Measurements from ENCODE around the gene UBR4.
A peak's percentile ranks its signal among the peaks of the same experiment; 100 is the strongest.
"Not testable (repeated sequence)": the region's sequence is repeated elsewhere in the genome, so short reads cannot be mapped to it uniquely, and the experiment has no call there.

UBR4 gene

GRCh38 chr1:19209990-19210771 is at the start of gene UBR4:
Gene UBR4 (minus strand): TSS chr1:19210266. CDS start chr1:19210248, 18 bp downstream.
- peak; percentile 49 to 97 (median 87) for DNase-seq

GRCh38 chr1:19258353-19258752 is 48.3 kb upstream of the UBR4 start:
- DNase-seq: no peak

GRCh38 chr1:19257178-19257914 is 47.3 kb upstream of the UBR4 start:
- peak in 3 of 51 donors; percentile 3 to 9 (median 4) for DNase-seq

- not testable (repeated sequence) for DNase-seq
Measured at GRCh38 chr1:19256301-19256700, 46.2 kb upstream of the UBR4 start.

GRCh38 chr1:19255288-19255687 is 45.2 kb upstream of the UBR4 start:
- no peak for DNase-seq

GRCh38 chr1:19254416-19254815 is 44.4 kb upstream of the UBR4 start:
- DNase-seq: peak in 11 of 51 donors; percentile 9 to 51 (median 19)

GRCh38 chr1:19251305-19252196 is 41.5 kb upstream of the UBR4 start, which contains the start of the genes EMC1 and MRTO4:
Gene EMC1 (minus strand): TSS chr1:19251524. CDS start chr1:19251509, 15 bp downstream.
Gene MRTO4 (plus strand): TSS chr1:19251805. CDS start chr1:19251836, 31 bp downstream.
- peak; percentile 57 to 98 (median 82) for DNase-seq

GRCh38 chr1:19250629-19251304 is 40.7 kb upstream of the UBR4 start:
- DNase-seq: no peak

GRCh38 chr1:19240673-19241538 is 30.8 kb upstream of the UBR4 start:
- peak in 28 of 51 donors; percentile 2 to 65 (median 27) for DNase-seq

- no peak for DNase-seq
Measured at GRCh38 chr1:19239876-19240275, 29.8 kb upstream of the UBR4 start.

- DNase-seq: no peak
Measured at GRCh38 chr1:19234224-19234623, 24.2 kb upstream of the UBR4 start.

- DNase-seq: no peak
Measured at GRCh38 chr1:19232524-19232846, 22.4 kb upstream of the UBR4 start.

GRCh38 chr1:19231736-19232523 is 21.9 kb upstream of the UBR4 start:
- not testable (repeated sequence) for DNase-seq

GRCh38 chr1:19229828-19230325 is 19.8 kb upstream of the UBR4 start:
- DNase-seq: no peak

GRCh38 chr1:19229229-19229628 is 19.2 kb upstream of the UBR4 start:
- DNase-seq: no peak

- no peak for DNase-seq
Measured at GRCh38 chr1:19222979-19223824, 13.1 kb upstream of the UBR4 start.

GRCh38 chr1:19222573-19222972 is 12.5 kb upstream of the UBR4 start:
- no peak for DNase-seq

- no peak for DNase-seq
Measured at GRCh38 chr1:19220991-19221390, 10.9 kb upstream of the UBR4 start.
